OCI-LY1 (cell line): ENCODE measurements around the gene KCNG4.

Source experiments
- H2AFZ ChIP-seq: fragments of 200-600 bp; sonication (generic), shearing (Covaris generic); 2 replicates; pipeline ENCODE4 v1.6.0; 2014; ENCODE audit warnings: antibody characterized with exemption, mild to moderate bottlenecking, low read length
- H3F3A ChIP-seq: fragments of 200-600 bp; sonication (generic), shearing (Covaris generic); 2 replicates; pipeline ENCODE4 v1.6.0; 2014; ENCODE audit warnings: mild to moderate bottlenecking, antibody characterized with exemption, low read length, moderate library complexity; ENCODE audit not compliant: insufficient read depth
- H3K27ac ChIP-seq: fragments of 200-600 bp; sonication (generic); 2 replicates; pipeline ENCODE4 v1.5.1; 2014; ENCODE audit warnings: low read length, mixed run types, mild to moderate bottlenecking, low read depth; ENCODE audit not compliant: poor library complexity, severe bottlenecking
- H3K27me3 ChIP-seq: fragments of 200-600 bp; sonication (generic); 2 replicates; pipeline ENCODE4 v1.6.0; 2014; ENCODE audit warnings: antibody characterized with exemption, mild to moderate bottlenecking, low read length, moderate library complexity; ENCODE audit not compliant: insufficient read depth
- H3K36me3 ChIP-seq: fragments of 200-600 bp; sonication (generic); 2 replicates; pipeline ENCODE4 v1.6.1; 2014; ENCODE audit warnings: mild to moderate bottlenecking, antibody characterized with exemption, low read length, moderate library complexity, mixed read lengths; ENCODE audit not compliant: insufficient read depth
- H3K4me1 ChIP-seq: fragments of 200-600 bp; sonication (generic); 2 replicates; pipeline ENCODE4 v1.5.1; 2014; ENCODE audit warnings: mild to moderate bottlenecking, low read length, moderate library complexity; ENCODE audit not compliant: insufficient read depth, severe bottlenecking
- H3K4me2 ChIP-seq: fragments of 200-600 bp; sonication (generic), shearing (Covaris generic); 2 replicates; pipeline ENCODE4 v1.6.1; 2014; ENCODE audit warnings: low read length
- H3K4me3 ChIP-seq: fragments of 200-600 bp; sonication (generic); 2 replicates; pipeline ENCODE4 v1.5.1; 2014; ENCODE audit warnings: low read length, low read depth, mild to moderate bottlenecking, mixed read lengths; ENCODE audit not compliant: poor library complexity, severe bottlenecking
- H3K79me2 ChIP-seq: fragments of 200-600 bp; shearing (Covaris generic); 2 replicates; pipeline ENCODE4 v1.6.1; 2016; ENCODE audit warnings: mixed run types, low read length, mixed read lengths; ENCODE audit not compliant: insufficient read depth
- H3K9ac ChIP-seq: fragments of 200-600 bp; sonication (generic), shearing (Covaris generic); 2 replicates; pipeline ENCODE4 v1.6.1; 2014; ENCODE audit warnings: mild to moderate bottlenecking, low read length, mixed read lengths
- H3K9me2 ChIP-seq: fragments of 200-600 bp; sonication (generic), shearing (Covaris generic); 2 replicates; pipeline ENCODE4 v1.6.1; 2014; ENCODE audit warnings: low read depth, mild to moderate bottlenecking, low read length, mixed read lengths
- H3K9me3 ChIP-seq: fragments of 200-600 bp; shearing (Covaris generic); 2 replicates; pipeline ENCODE4 v1.6.1; 2014; ENCODE audit warnings: low read length, mixed read lengths
- H4K20me1 ChIP-seq: fragments of 200-600 bp; sonication (generic), shearing (Covaris generic); 2 replicates; pipeline ENCODE4 v1.6.0; 2016; ENCODE audit warnings: mild to moderate bottlenecking, low read length; ENCODE audit not compliant: insufficient read depth
- CTCF ChIP-seq: fragments of 200-600 bp; sonication (generic), shearing (Covaris generic); IDR thresholded peaks from 2 replicates; pipeline ENCODE4 v1.5.1; 2017; ENCODE audit warnings: mild to moderate bottlenecking, antibody characterized with exemption, low read length, moderate library complexity, mixed read lengths
- EZH2 ChIP-seq: fragments of 200-600 bp; sonication (generic), shearing (Covaris generic); IDR thresholded peaks from 2 replicates; pipeline ENCODE4 v1.8.0; 2017; ENCODE audit warnings: borderline replicate concordance, mixed run types, mild to moderate bottlenecking, antibody characterized with exemption, low read length, moderate library complexity, mixed read lengths

The KCNG4 gene

GRCh38 chr16:84214451-84215066 lies 25.3 kb downstream of the KCNG4 start:
- H3K9ac ChIP-seq = no peak overlapping the region
- no peaks in the 10 kb centered on the region for H3K4me1 ChIP-seq
- TF ChIP-seq CTCF = no peak
- TF ChIP-seq EZH2 = no peak
- no peak overlapping the region for H2AFZ ChIP-seq
- peaks cover 16% of the 10 kb centered on the region; the same call in 1 of the 2 replicates for H3K27me3 ChIP-seq
- no peak overlapping the region for H3K27ac ChIP-seq
- H3K4me2 ChIP-seq = no peak overlapping the region
- no peaks in the 10 kb centered on the region for H3K9me3 ChIP-seq
- no peaks in the 10 kb centered on the region for H3K36me3 ChIP-seq
- no peaks in the 10 kb centered on the region for H4K20me1 ChIP-seq
- H3K4me3 ChIP-seq = no peak overlapping the region
- no peaks in the 10 kb centered on the region for H3K79me2 ChIP-seq
- H3K9me2 ChIP-seq = no peaks in the 10 kb centered on the region
- no peaks in the 10 kb centered on the region for H3F3A ChIP-seq

GRCh38 chr16:84212631-84213030 lies 27.2 kb downstream of the KCNG4 start:
- Histone ChIP-seq H4K20me1 (no peaks in the 10 kb centered on the region), H3K9me2 (no peaks in the 10 kb centered on the region), H3K9me3 (no peaks in the 10 kb centered on the region), H3F3A (no peaks in the 10 kb centered on the region), H3K79me2 (no peaks in the 10 kb centered on the region), H3K27me3 (peaks cover 11% of the 10 kb centered on the region; the same call in 1 of the 2 replicates), H2AFZ (no peak overlapping the region), H3K27ac (no peak overlapping the region), H3K4me3 (no peak overlapping the region), H3K36me3 (no peaks in the 10 kb centered on the region), H3K9ac (no peak overlapping the region), H3K4me2 (no peak overlapping the region), H3K4me1 (no peaks in the 10 kb centered on the region)
- TF ChIP-seq EZH2 (no peak), CTCF (no peak)

- H3K4me1 ChIP-seq = no peaks in the 10 kb centered on the region
- no peaks in the 10 kb centered on the region for H3K9me2 ChIP-seq
- H3K27me3 ChIP-seq = peaks cover 11% of the 10 kb centered on the region; the same call in 1 of the 2 replicates
- no peaks in the 10 kb centered on the region for H3F3A ChIP-seq
- no peak overlapping the region for H3K4me2 ChIP-seq
- H3K36me3 ChIP-seq = no peaks in the 10 kb centered on the region
- H3K9ac ChIP-seq = no peak overlapping the region
- no peaks in the 10 kb centered on the region for H3K79me2 ChIP-seq
- no peaks in the 10 kb centered on the region for H4K20me1 ChIP-seq
- H3K27ac ChIP-seq = no peak overlapping the region
- H3K4me3 ChIP-seq = no peak overlapping the region
- H2AFZ ChIP-seq = no peak overlapping the region
- no peaks in the 10 kb centered on the region for H3K9me3 ChIP-seq
- TF ChIP-seq CTCF (no peak), EZH2 (no peak)
Observed at GRCh38 chr16:84212154-84212553, 27.7 kb downstream of the KCNG4 start.
